B cell (primary cell): Measurements from ENCODE around the gene ERC1.
"Not testable (repeated sequence)": the region's sequence is repeated elsewhere in the genome, so short reads cannot be mapped to it uniquely, and the experiment has no call there.

ENCODE experiments used
- CTCF ChIP-seq: fragments of 200-600 bp; IDR thresholded peaks from one replicate; pipeline ENCODE4 v1.8.0; 2022; ENCODE audit warnings: antibody characterized with exemption, mild to moderate bottlenecking
- EZH2 ChIP-seq: IDR thresholded peaks from 2 replicates; pipeline ENCODE4 v1.6.1; 2012; ENCODE audit warnings: borderline replicate concordance, low read depth, mild to moderate bottlenecking, moderate library complexity, low read length; ENCODE audit not compliant: insufficient read depth, poor library complexity, severe bottlenecking

DNA sequence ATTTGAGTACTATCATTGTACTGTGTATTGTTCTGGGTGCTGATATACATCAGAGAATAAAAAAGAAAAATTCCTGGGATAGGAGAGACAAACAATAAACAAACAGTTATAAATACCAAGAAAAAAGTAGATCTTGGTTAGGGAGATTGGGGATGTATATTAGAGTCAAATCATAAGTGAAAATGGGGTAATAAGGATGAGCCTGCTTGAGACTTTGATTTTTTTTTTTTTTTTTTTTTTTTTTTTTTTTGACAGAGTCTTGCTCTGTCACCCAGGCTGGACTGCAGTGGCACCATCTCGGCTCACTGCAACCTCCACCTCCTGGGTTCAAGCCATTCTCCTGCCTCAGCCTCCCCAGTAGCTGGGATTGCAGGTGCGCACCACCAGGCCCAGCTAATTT lies 108.6 kb downstream of the ERC1 start:
- TF ChIP-seq CTCF, EZH2: not testable (repeated sequence)
